GM18519 (cell line): ENCODE measurements around the gene CRELD1.
"Not testable (repeated sequence)": the region's sequence is repeated elsewhere in the genome, so short reads cannot be mapped to it uniquely, and the experiment has no call there.

Source experiments
- ATAC-seq: cut with Tn5 transposase; IDR thresholded peaks from one replicate; pipeline ENCODE4 v1.9.1; 2021; ENCODE audit warnings: mild to moderate bottlenecking, moderate library complexity; ENCODE audit not compliant: unreplicated experiment, low FRiP score

Gene CRELD1, protein sequence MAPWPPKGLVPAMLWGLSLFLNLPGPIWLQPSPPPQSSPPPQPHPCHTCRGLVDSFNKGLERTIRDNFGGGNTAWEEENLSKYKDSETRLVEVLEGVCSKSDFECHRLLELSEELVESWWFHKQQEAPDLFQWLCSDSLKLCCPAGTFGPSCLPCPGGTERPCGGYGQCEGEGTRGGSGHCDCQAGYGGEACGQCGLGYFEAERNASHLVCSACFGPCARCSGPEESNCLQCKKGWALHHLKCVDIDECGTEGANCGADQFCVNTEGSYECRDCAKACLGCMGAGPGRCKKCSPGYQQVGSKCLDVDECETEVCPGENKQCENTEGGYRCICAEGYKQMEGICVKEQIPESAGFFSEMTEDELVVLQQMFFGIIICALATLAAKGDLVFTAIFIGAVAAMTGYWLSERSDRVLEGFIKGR

DNA sequence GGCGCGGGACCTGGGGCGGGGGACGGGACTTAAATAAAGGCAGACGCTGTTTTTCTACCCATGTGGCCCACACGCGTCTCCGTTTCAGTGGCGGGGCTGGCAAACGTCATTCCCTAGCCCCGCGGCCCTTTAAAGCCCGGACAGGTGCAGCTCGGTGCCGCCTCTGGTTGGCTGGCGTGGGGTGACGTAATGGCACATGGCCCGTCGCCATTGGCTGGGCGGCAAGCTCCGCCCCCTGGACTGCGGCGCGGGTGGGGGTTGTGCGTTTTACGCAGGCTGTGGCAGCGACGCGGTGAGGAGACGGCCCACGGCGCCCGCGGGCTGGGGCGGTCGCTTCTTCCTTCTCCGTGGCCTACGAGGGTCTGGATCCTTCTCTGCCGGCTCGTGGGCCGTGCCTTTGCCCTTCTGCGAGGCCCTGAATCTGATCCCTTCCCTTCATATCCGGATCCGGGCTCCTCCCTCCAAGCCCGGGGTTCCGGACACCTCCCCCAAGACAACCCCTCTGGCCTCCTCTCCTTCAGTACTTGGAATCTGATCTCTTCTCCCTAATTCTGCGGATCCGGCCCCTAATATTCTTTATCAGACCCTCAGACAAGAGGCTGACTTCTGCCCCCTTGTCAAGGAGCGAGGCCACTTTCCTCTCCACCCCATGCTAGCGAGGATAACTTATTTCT is at the start of gene CRELD1:
Gene CRELD1 (plus strand): TSS at position 274 of the 674 bp plus-strand sequence. CDS start 605 bp downstream, outside the sequence.
- ATAC-seq, result peak; percentile 84

DNA sequence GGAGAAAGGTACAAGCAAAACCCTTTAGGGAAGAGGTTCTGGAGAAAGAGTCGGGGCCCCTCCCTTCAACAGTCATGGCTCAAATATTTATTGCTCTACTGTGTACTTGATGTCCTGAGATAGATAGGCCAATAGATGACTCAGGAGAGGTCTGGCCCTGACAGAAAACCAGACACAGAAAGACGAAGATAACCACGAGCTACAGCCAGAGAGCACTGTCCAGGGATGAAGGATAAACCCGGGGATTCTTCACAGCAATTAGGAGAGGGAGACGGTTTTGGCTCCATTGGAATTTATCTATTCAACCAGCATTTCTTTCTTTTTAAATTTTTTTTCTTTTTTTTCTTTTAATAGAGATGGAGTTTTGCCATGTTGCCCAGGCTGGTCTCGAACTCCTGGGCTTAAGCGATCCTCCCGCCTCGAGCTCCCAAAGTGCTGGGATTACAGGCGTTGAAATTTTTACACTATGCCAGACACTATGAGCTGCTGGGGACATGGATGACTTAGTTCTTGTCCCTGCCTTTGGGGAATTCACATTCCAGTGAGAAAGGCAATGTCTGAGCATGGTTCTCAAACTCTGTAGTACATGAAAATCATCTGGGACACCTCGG is 49.0 kb upstream of the CRELD1 start:
- no peak for ATAC-seq

DNA sequence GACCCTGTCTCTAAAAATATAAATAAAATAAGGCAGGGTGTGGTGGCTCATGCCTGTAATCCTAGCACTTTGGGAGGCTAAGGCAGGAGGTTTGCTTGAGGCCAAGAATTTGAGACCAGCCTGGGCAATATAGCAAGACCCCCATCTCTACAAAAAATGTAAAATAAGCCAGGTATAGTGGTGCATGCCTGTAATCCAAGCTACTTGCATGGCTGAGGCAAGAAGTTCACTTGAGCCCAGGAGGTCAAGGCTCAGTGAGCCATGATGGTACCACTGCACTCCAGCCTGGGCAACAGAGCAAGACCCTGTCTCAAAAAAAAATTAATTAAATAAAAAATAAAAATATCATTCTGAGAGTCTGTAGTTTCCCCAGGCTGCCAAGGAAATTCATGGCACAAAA is 47.3 kb upstream of the CRELD1 start:
- ATAC-seq, result no peak

DNA sequence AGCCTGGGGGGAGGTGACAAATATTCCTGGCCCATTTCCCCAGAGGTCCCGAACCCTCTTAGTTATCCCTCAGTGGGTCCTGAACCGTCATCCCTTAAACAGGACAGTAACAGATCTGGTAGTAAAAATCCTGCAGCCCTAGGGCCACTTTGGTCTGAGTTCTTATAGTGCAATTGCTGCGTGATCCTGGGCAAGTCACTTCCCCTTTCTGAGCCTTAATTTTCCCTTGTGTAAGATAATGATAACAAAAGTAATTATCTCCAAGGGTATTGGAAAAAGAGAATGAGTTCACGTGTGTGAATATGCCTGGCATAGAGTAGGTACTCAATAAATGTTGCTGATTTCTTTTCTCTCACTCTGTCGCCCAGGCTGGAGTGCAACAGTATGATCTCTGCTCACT is 46.2 kb upstream of the CRELD1 start:
- no peak for ATAC-seq

DNA sequence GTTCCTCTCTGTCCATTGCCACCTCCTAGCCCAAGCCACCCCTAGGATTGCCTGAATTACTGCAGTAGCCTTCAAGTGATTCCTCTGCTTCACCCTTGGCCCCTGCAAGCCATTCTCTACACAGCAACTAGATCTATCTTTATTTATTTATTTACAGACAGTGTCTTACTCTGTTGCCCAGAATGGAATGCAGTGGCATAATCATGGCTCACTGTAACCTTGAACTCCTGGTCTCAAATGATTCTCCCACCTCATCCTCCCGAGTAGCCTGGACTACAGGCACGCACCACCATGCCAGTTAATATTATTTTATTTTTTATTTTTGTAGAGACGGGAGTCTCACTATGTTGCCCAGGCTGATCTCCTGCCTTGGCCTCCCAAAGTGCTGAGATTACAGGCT is 45.1 kb upstream of the CRELD1 start:
- ATAC-seq, result no peak

DNA sequence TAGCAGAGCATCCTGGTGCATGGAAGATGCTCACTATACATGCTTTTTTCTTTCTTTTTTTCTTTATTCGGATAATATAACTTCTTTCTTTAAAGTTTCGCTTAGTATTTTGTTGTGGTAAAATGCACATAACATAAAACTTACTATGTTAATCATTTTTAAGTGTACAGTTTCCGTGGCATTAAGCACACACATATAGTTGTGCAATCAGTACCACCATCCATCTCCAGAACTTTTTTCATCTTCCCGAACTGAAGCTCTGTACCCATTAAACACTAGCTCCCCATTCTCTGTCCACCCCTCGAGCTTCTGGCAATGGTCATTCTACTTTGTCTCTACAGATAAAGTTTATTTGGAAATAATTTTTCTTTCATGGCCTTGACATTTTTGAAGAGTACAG is 44.2 kb upstream of the CRELD1 start:
- no peak for ATAC-seq

DNA sequence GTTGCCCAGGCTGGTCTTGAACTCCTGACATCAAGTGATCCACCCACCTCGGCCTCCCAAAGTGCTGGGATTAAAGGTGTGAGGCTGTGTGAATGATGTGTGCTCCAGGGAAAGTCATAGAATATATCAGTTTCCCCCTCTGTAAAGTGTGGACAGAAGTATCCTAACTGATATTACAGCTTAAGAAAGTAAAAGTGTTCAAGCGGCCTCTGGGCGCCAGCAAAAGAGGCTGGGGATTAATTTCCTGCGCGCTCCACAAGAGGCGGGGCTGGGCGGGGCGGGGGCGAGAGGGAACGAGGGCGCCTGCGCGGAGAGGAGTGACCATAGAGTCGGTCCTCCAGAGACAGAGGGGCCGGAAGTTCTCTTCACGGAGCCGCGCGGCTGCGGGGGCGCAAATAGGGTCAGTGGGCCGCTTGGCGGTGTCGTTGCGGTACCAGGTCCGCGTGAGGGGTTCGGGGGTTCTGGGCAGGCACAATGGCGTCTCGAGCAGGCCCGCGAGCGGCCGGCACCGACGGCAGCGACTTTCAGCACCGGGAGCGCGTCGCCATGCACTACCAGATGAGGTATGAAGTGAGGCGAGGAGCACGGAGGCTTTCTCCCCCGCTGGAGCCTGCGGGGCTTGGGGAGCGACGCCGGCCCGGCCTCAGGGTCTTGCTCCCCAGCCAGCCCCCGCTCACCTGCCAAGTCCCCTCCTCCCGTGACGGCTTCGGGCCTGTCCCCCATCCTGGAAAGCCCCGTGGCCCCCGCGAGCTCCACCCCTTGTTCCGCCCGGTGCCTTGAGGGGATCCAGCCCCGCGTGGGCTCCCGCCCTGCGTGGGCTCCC is 43.2 kb upstream of the CRELD1 start, which contains the start of gene JAGN1:
Gene JAGN1 (plus strand): TSS at position 362 of the 823 bp plus-strand sequence. CDS start 113 bp downstream, at position 475.
- ATAC-seq, result peak; percentile 49

DNA sequence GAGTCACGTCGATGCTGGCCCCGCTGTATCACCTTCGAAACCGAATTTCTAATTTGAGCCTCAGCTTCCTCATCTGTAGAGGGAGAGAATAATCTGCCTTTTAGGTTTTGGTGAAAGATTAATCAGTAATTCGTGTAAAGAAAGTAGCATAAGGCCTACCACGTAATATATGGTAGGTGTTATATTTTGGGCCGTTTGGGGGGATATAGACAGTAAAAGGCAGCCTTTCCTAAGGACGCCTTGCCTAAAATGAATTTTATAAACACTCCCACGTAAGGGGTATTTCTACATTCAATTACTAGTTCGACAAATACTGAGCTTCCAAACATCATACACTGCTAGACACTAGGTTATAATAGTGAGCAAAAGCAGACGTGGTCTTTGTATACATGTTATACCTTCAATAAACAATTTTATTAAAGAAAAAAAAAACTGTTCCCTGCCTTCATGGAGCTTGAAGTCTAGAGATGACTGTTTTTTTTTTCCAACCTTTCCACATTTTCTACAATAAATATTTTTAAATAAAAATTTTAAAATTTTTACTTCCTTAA is 42.5 kb upstream of the CRELD1 start:
- no peak for ATAC-seq

DNA sequence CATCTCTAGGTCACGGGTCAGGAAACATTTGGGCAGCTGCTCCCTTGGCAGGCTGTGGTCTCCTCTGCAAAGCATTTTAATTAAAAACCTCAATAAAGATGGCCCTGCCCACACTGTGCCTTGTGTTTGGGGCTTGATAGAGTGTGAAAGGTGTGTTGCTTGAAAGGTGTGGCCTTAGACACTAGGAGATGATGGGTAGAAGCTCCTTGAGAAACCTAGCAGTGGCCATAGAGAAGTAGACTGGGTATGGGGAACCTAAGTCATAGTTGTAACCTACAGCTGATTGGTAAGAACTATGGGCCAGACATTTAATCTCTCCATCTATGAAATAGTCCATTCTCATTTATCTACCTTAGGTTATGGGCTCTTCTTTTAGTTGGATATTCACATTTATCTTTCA is 39.9 kb upstream of the CRELD1 start:
- ATAC-seq, result no peak

DNA sequence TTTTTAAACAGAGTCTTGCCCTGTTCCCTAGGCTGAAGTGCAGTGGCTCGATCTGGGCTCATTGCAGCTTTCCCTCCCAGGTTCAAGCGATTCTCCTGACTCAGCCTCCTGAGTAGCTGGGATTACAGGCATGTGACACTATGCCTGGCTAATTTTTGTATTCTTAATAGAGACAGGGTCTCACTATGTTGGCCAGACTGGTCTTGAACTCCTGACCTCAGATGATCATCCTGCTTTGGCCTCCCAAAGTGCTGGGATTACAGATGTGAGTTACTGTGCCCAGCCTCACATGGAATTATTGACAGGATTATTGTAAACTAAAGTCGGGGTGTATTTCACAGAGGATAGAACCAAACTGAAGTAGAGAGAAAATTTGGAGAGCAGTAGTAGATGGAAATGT is 37.9 kb upstream of the CRELD1 start:
- ATAC-seq, result not testable (repeated sequence)

DNA sequence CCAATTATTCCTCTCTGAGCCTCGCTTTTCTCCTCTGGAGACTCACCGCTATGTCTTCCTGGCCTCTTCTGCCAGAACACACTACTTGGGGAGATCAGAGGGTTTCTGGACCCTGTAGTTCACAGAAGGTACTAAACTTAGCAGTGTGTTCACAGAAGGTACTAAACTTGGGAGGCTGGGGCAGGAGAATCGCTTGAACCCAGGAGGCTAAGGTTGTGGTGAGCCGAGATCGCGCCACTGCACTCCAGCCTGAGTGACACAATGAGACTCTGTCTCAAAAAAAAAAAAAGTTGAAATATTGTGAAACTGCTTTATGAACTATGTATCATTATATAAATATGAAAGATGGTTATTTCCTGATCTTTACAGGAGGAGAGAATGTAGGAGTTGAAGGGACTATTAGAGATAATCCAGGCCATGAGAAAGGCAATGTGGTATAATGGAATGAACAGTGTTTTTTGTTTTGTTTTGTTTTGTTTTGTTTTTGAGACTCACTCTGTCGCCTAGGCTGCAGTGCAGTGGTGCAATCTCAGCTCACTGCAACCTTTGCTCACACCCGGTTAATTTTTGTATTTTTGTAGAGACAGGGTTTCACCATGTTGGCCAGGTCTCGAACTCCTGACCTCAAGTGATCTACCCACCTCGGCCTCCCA is 36.8 kb upstream of the CRELD1 start:
- ATAC-seq, result not testable (repeated sequence)

DNA sequence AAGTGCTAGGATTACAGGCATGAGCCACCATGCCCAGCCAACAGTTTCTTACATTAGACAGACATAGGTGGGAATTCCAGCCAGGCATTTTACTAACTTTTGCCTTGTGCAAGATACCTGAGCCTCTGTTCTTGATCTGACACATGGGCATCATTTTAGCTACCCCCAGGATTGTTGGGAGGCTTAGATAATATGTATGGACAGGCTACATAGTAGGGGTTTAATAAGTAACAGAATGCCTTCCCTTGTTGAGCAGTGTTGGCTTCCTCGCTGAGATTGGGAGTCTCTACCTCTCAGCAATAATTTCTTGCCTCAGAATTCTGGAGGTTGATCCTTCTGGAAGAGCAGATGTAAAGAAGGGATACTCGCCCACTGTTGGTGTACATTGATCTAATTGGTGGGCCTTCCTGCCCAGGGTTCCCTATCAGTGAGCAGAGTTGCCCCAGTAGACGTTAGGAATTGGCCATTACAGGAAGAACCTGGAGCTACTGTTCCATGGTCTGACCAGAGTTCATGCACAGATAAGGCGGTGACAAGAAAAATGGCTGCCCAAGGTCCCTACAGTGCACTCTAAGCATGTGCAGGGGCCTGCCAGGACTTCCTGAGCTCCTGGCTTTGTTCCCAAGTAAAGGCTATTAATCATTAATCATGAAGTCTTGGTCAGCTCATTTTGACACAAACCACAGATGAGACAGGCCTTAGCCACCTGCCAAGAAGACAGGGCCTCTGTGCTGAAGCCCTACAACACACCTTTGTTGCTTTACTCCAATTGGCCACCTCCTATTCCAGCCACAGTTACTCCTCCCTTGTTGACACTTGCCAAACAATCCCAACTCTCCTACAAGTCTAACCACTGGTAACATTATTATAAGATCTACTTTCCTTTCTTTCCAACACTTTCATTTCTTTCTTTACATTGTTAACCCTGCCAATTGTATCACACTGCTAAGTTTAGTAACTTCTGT is 35.9 kb upstream of the CRELD1 start:
- ATAC-seq, result no peak

DNA sequence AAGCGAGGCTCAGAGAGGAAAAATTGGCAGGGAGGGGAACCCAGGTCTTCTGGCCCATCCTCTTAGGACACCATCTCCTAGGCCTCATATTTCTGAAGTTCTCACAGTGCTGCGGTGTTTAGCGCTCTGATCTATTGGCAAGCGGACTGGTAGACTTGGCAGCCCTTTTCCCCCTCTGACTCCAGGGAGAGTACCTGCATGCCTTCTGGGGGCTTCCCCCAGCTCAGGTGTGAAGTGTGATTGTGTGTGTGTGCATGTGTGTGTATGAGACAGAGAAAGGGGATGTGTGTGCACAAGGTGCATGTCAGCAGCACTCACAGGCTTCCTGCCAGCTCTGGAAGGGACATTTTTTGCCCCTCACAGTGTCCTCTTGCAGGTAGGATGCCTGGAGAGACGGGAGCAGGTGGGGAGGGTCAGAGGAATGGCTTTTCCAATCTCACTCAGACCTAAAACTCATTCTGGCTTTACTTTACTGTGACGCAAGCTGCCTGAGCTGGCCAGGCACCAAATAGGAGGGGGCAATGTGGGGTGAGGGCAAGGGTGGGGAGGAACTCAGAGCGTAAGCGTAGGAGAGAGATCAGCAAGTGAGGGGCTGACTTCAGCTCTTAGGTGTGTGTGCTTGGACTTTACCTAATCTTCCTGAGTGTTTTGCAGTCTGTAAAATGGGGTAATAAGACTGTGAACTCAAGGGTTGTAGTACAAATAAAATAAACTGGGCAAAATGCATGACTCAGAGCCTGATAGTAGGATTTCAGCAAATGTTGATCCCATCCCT is 35.0 kb upstream of the CRELD1 start:
- ATAC-seq, result no peak

DNA sequence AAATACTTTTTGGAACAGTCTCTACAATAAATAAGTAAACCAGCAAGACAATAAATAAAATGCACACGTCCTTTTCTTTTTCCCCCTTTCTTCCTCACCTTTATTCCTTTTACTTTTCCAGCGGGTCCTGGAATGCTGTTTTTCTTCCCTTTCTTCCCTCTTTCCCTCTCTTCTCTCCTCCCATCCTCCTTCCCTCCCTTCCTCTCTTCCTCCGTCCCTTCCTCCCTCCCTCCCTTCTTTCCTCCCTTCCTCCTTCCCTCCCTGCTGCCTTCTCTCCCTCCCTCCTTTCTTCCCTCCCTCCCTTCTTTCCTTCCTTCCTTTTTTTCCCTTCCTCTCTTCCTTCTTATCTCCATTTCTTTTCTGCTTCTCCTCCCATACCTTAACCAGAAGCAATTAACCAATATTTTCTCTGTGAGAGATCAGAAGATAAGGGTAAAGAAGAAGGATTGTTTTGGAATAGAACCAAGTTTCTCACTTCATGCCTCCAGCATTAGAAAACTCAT is 34.3 kb upstream of the CRELD1 start:
- ATAC-seq, result no peak

DNA sequence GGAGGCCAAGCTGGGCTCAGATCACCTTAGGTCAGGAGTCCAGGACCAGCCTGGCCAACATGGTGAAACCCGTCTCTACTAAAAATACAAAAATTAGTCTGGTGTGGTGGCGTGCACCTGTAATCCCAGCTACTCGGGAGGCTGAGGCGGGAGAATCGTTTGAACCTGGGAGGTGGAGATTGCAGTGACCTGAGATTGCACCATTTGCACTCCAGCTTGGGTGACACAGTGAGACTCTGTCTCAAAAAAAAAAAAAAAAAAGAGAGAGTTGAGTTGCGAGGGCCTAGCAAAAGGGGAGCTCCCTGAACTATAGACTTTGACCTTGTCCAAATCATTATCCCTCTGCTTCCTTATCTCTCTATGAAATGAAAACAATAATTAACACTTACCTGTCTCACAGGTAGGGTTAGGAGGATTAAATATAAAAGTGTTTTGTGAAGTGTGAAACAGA is 32.6 kb upstream of the CRELD1 start:
- not testable (repeated sequence) for ATAC-seq

DNA sequence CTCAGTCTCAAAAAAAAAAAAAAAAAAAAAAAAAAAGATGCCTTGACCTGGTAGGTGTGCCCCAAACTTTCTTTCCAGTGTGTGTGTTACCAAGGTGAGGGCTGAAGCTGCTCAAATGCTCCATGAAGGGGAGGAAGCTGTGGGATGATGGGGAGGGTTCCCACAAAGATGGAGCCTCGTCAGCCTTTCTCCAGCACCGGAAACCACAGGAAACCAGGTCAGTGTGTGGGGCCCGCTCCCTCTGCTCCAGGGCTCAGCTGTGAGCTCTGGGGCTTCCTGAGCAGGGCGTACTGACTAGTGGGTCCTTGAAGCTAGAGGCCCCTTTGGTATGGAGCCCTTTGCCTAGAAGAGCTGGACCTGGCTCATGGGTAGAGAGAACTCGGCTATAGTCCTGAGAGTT is 31.7 kb upstream of the CRELD1 start:
- ATAC-seq, result no peak

DNA sequence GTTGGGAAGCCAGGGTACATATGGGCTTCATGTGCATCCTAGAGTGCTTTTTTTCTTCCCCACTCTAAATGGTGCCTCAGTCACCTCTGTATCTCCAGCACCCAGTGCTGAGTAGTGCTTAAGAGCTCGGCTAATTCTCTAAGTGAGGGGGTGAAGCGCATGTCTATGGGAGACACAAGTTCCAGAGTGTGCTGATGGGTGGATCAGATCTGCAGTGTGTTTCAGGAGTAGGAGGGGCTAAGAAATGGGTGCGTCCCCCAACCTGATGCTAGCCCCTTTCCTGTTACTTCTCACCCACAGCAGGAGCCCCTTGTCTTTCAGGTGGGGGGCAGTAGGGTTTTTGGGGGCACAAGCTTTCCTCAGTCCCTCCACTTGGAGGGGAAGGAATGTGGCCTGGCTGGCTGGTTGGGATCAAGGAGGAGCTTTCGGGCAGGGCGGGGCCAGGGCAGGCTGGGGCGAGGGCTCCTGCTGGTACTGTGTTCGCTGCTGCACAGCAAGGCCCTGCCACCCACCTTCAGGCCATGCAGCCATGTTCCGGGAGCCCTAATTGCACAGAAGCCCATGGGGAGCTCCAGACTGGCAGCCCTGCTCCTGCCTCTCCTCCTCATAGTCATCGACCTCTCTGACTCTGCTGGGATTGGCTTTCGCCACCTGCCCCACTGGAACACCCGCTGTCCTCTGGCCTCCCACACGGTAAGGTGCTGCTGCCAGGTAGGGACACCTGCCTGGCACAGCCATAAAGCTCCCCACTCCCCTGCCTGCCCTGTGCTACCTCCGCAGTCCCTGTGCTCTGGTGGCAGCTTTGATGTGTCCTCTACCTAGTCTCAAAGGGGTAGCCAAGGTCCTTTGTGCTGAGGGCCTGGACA is 31.0 kb upstream of the CRELD1 start, which contains the start of gene IL17RE:
Gene IL17RE (plus strand): TSS at position 477 of the 866 bp plus-strand sequence. CDS start 85 bp downstream, at position 562.
- no peak for ATAC-seq
